Measurements from ENCODE around the gene SLC24A3.

Gene SLC24A3

GRCh38 chr20:19426356-19426755 is 213.9 kb downstream of the SLC24A3 start:
- no peak for DNase-seq (ENCODE audit: low read depth in 3 of 3)

GRCh38 chr20:19427480-19427879 is 215.0 kb downstream of the SLC24A3 start:
- DNase-seq (ENCODE audit: low read depth in 3 of 3), result no peak

GRCh38 chr20:19427913-19428312 is 215.5 kb downstream of the SLC24A3 start:
- no peak for DNase-seq (ENCODE audit: low read depth in 3 of 3)

- no peak for DNase-seq (ENCODE audit: low read depth in 3 of 3)
Observed at GRCh38 chr20:19428324-19428723, 215.9 kb downstream of the SLC24A3 start.

- no peak for DNase-seq (ENCODE audit: low read depth in 3 of 3)
Observed at GRCh38 chr20:19429538-19429937, 217.1 kb downstream of the SLC24A3 start.

GRCh38 chr20:19430641-19431315 is 218.3 kb downstream of the SLC24A3 start:
- DNase-seq (ENCODE audit: low read depth in 3 of 3), result no peak

GRCh38 chr20:19431316-19431700 is 218.9 kb downstream of the SLC24A3 start:
- DNase-seq (ENCODE audit: low read depth in 3 of 3), result no peak

- no peak for DNase-seq (ENCODE audit: low read depth in 3 of 3)
Observed at GRCh38 chr20:19431906-19432305, 219.5 kb downstream of the SLC24A3 start.

- DNase-seq (ENCODE audit: low read depth in 3 of 3), result no peak
Observed at GRCh38 chr20:19433371-19434350, 221.2 kb downstream of the SLC24A3 start.

- no peak for DNase-seq (ENCODE audit: low read depth in 3 of 3)
Observed at GRCh38 chr20:19435316-19435715, 222.9 kb downstream of the SLC24A3 start.

GRCh38 chr20:19435821-19436220 is 223.4 kb downstream of the SLC24A3 start:
- DNase-seq (ENCODE audit: low read depth in 3 of 3), result no peak

GRCh38 chr20:19438488-19438887 is 226.0 kb downstream of the SLC24A3 start:
- no peak for DNase-seq (ENCODE audit: low read depth in 3 of 3)

GRCh38 chr20:19440660-19441527 is 228.5 kb downstream of the SLC24A3 start:
- no peak for DNase-seq (ENCODE audit: low read depth in 3 of 3)

- no peak for DNase-seq (ENCODE audit: low read depth in 3 of 3)
Observed at GRCh38 chr20:19446246-19446645, 233.8 kb downstream of the SLC24A3 start.

GRCh38 chr20:19448632-19449031 is 236.2 kb downstream of the SLC24A3 start:
- no peak for DNase-seq (ENCODE audit: low read depth in 3 of 3)

- DNase-seq (ENCODE audit: low read depth in 3 of 3), result no peak
Observed at GRCh38 chr20:19449051-19449450, 236.6 kb downstream of the SLC24A3 start.

- no peak for DNase-seq (ENCODE audit: low read depth in 3 of 3)
Observed at GRCh38 chr20:19451231-19451922, 238.9 kb downstream of the SLC24A3 start.

- no peak for DNase-seq (ENCODE audit: low read depth in 3 of 3)
Observed at GRCh38 chr20:19451923-19452295, 239.5 kb downstream of the SLC24A3 start.

- no peak for DNase-seq (ENCODE audit: low read depth in 3 of 3)
Observed at GRCh38 chr20:19453410-19453809, 241.0 kb downstream of the SLC24A3 start.

- DNase-seq (ENCODE audit: low read depth in 3 of 3), result no peak
Observed at GRCh38 chr20:19453862-19454261, 241.4 kb downstream of the SLC24A3 start.
